Natural killer cell (primary cell): ENCODE data around the gene LIN52. TPM values are rescaled to one million over a fixed set of nuclear protein-coding genes. Genes with fewer than 3 reads are reported as not detected.

Source experiments
- ATAC-seq, 3 donors: fragments of 150-1000 bp in 2 of 3; fragments of 200-7000 bp in 1 of 3; cut with Tn5 transposase; 1 replicate in 1 of 3; 2 replicates in 2 of 3; pipeline ENCODE4 v1.10.0; 2021; ENCODE audit warnings: mild to moderate bottlenecking in 2 of 3, moderate library complexity in 2 of 3
- DNase-seq, 2 donors: peaks; one replicate each; pipeline versions ENCODE4 v3.0.0 to v3.0.0-alpha.2; 2013 to 2021; ENCODE audit warnings: mixed read lengths in 1 of 2
- H3K27ac ChIP-seq: one replicate; pipeline ENCODE4 v1.5.1; 2013; ENCODE audit warnings: mild to moderate bottlenecking, low read length
- H3K27me3 ChIP-seq: one replicate; pipeline ENCODE4 v1.6.1; 2013; ENCODE audit warnings: low read length; ENCODE audit not compliant: control insufficient read depth, insufficient read depth
- H3K36me3 ChIP-seq: one replicate; pipeline ENCODE4 v1.6.1; 2013; ENCODE audit warnings: low read length; ENCODE audit not compliant: control insufficient read depth, insufficient read depth
- H3K4me1 ChIP-seq: one replicate; pipeline ENCODE4 v1.6.1; 2013; ENCODE audit warnings: low read length; ENCODE audit not compliant: control insufficient read depth, insufficient read depth
- H3K4me3 ChIP-seq: one replicate; pipeline ENCODE4 v1.5.1; 2013; ENCODE audit warnings: low read length
- H3K9me3 ChIP-seq: one replicate; pipeline ENCODE4 v1.6.1; 2013; ENCODE audit warnings: low read length; ENCODE audit not compliant: control insufficient read depth, insufficient read depth
- H3K27ac Mint-ChIP-seq, 2 donors: one replicate each; pipeline ENCODE4 v1.8.0; 2022; ENCODE audit warnings: mild to moderate bottlenecking in 2 of 2, mixed read lengths in 2 of 2, moderate library complexity in 1 of 2
- H3K27me3 Mint-ChIP-seq, 2 donors: one replicate each; pipeline ENCODE4 v1.8.0; 2022; ENCODE audit warnings: low read depth in 2 of 2, mixed read lengths in 2 of 2
- H3K36me3 Mint-ChIP-seq: one replicate; pipeline ENCODE4 v1.8.0; 2022; ENCODE audit warnings: mixed read lengths
- H3K4me1 Mint-ChIP-seq, 2 donors: one replicate each; pipeline ENCODE4 v1.8.0; 2022; ENCODE audit warnings: mixed read lengths in 2 of 2
- H3K4me3 Mint-ChIP-seq: one replicate; pipeline ENCODE4 v1.8.0; 2022; ENCODE audit warnings: mild to moderate bottlenecking, moderate library complexity, mixed read lengths
- H3K9me3 Mint-ChIP-seq, 2 donors: one replicate each; pipeline ENCODE4 v1.8.0; 2022; ENCODE audit warnings: mixed read lengths in 2 of 2
- WGBS: methylation state at CpG from one replicate; pipeline ENCODE4 v1.1.7; 2013; ENCODE audit warnings: missing lambda C conversion rate; ENCODE audit not compliant: insufficient coverage; 5-methylcytosine and 5-hydroxymethylcytosine counted together
- intact Hi-C: fragments of 100-400 bp; cut with micrococcal nuclease; formaldehyde crosslinking; loops from one replicate; pipeline ENCODE4 v1.14.2; 2022
- total RNA-seq, 4 donors: library from RNA; stranded (reverse); fragments of 120-200 nt in 1 of 4; gene quantifications; one replicate each; pipeline versions ENCODE4 v1.2.3 to v1.2.4, GENCODE V29; 2013 to 2022
- TF ChIP-seq, protein P1 (sequence below): fragments of 200-600 bp; IDR thresholded peaks from one replicate; pipeline ENCODE4 v1.8.0; 2022; ENCODE audit warnings: antibody characterized with exemption

The LIN52 gene
- total RNA-seq, 3 donors from 2014 or later (not counting 1 experiment from before 2014, with no cell fraction given), result 10.6 to 15.0 (median 12.8) TPM

DNA sequence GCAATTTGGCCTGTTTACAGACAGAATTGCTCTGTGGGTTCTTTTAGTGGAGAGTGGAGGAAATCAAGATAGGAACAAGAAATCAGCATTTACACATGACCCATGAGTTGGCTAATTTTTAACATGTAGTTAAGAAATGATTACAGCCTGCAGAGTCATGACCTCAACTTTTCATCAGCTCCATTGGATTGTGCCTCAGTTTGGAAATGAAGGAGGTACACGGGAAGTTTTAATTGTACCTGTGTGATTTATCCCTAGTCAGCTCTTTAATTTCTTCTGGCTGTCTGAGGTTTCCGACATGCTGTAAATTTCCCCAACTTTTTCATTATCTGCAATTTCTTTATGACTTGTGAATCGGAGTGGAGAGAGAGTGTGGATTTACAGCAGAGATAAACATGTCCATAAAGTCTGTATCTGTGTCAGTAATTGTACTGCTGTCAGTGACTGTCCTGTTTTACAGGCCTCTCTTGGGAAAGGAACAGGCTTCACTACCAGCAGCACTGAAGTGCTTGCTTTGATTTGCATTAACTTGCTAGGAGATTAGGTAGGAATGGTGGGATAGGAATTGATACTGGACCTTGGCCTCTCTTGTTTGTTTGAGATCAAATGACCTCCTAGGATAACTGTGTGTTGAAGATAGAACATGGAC, 49.2 kb downstream of the LIN52 start:
- no peaks in the 10 kb centered on the region for H3K9me3 Mint-ChIP-seq

DNA sequence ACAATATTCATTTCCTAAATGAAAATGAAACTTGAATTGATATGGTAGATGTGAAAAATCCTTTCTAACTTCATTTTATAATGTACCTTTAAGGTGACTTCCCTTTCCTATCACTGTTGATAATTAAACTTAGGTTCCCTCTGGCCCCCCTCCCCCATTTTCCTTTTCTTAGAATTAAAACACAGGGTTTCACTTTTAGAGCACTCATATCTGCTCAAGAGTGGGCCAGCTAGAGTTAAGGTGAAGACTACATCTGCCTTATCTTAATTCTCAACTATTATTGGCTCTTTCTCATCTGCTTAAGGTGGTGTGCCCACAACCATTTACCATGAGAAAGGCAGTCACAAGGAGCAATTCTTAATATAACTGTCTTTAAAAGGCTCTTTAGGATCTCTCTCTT, 49.7 kb downstream of the LIN52 start:
- Histone ChIP-seq H3K36me3 (peaks cover 2% of the 10 kb centered on the region), H3K27ac (no peak overlapping the region), H3K27me3 (no peaks in the 10 kb centered on the region), H3K4me3 (no peak overlapping the region), H3K4me1 (no peaks in the 10 kb centered on the region), H3K9me3 (no peaks in the 10 kb centered on the region)
- no peaks in the 10 kb centered on the region for H3K36me3 Mint-ChIP-seq
- no peaks in the 10 kb centered on the region for H3K27me3 Mint-ChIP-seq
- ATAC-seq (no peak), DNase-seq (no peak)
- H3K4me1 Mint-ChIP-seq, result peaks cover 20 to 29% of the 10 kb centered on the region in 2 donors
- peak overlapping the region; percentile 20 to 37 for H3K27ac Mint-ChIP-seq
- intact Hi-C loops, result no loop called here
- TF ChIP-seq, protein P1, sequence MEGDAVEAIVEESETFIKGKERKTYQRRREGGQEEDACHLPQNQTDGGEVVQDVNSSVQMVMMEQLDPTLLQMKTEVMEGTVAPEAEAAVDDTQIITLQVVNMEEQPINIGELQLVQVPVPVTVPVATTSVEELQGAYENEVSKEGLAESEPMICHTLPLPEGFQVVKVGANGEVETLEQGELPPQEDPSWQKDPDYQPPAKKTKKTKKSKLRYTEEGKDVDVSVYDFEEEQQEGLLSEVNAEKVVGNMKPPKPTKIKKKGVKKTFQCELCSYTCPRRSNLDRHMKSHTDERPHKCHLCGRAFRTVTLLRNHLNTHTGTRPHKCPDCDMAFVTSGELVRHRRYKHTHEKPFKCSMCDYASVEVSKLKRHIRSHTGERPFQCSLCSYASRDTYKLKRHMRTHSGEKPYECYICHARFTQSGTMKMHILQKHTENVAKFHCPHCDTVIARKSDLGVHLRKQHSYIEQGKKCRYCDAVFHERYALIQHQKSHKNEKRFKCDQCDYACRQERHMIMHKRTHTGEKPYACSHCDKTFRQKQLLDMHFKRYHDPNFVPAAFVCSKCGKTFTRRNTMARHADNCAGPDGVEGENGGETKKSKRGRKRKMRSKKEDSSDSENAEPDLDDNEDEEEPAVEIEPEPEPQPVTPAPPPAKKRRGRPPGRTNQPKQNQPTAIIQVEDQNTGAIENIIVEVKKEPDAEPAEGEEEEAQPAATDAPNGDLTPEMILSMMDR, result no peak
- no peak overlapping the region for H3K4me3 Mint-ChIP-seq
- H3K9me3 Mint-ChIP-seq, result no peaks in the 10 kb centered on the region

More for the DNA sequence above, 49.2 kb downstream of the LIN52 start:
- Mint-ChIP-seq H3K27ac (peak overlapping the region; percentile 20 to 37), H3K27me3 (no peaks in the 10 kb centered on the region), H3K36me3 (no peaks in the 10 kb centered on the region), H3K4me1 (peaks cover 20 to 29% of the 10 kb centered on the region in 2 donors), H3K4me3 (no peak overlapping the region)
- TF ChIP-seq, protein P1, result no peak
- 76% methylated on average over 3 of the region's 3 CpGs for WGBS
- Histone ChIP-seq H3K27ac (no peak overlapping the region), H3K4me3 (no peak overlapping the region), H3K4me1 (no peaks in the 10 kb centered on the region), H3K36me3 (peaks cover 2% of the 10 kb centered on the region), H3K27me3 (no peaks in the 10 kb centered on the region), H3K9me3 (no peaks in the 10 kb centered on the region)
- intact Hi-C loops, result no loop called here
- no peak for DNase-seq
- no peak for ATAC-seq

DNA sequence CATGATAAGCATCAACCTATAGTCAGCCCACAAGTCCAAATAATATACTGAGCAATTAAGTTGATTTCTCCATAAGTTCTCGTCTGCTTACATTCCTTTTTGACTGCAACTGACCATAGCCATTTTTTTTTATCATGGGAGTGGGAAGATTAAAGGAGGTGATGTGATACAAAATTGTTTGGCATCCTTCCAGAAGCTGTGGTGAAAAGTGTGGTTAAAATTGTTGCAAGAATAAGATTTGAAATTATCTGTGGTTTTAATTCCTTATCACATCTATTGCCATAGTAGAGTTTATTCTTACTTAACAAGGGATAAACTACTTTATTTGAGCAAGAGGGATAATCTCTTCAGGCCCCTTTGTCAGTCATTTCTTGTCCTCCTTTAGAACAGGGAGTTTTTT, 50.7 kb downstream of the LIN52 start:
- intact Hi-C loops, result no loop called here
- 100% methylated on average over 1 of the region's 1 CpG for WGBS
- H3K27me3 ChIP-seq, result no peaks in the 10 kb centered on the region
- peak in 1 of 2 donors; percentile 10 for DNase-seq
- peaks cover 2% of the 10 kb centered on the region for H3K36me3 ChIP-seq
- Mint-ChIP-seq H3K27me3 (no peaks in the 10 kb centered on the region), H3K27ac (no peak overlapping the region), H3K4me1 (peaks cover 20 to 29% of the 10 kb centered on the region in 2 donors), H3K4me3 (no peak overlapping the region), H3K9me3 (no peaks in the 10 kb centered on the region), H3K36me3 (no peaks in the 10 kb centered on the region)
- no peak overlapping the region for H3K4me3 ChIP-seq
- H3K9me3 ChIP-seq, result no peaks in the 10 kb centered on the region
- no peak for ATAC-seq
- no peaks in the 10 kb centered on the region for H3K4me1 ChIP-seq
- TF ChIP-seq, protein P1, result no peak
- H3K27ac ChIP-seq, result no peak overlapping the region

DNA sequence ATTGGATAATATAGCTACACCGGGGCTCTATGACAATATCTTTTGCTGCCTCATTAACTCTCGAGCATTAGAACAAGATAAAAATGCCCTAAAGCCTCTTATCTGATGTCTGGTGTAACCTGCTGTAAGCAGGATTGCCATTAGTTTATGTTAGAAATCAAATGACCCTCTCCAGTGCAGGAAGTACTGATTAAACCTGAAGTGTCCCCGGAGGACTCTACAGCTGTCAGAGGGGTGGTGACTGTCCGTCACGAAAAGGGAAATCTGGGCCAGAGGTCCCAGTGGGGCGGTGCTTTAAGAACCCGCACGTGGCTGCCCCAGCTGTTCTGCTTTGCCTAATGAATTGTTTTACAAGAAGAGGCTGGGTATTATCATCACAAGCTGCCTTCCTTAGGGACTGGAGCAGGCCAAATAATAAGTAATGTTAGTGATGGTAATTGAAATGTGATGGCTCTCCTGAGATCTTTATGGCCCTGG, 55.7 kb downstream of the LIN52 start:
- H3K4me3 ChIP-seq, result no peak overlapping the region
- Mint-ChIP-seq H3K4me1 (peaks cover 25 to 26% of the 10 kb centered on the region in 2 donors), H3K27ac (no peak overlapping the region), H3K9me3 (no peaks in the 10 kb centered on the region), H3K4me3 (no peak overlapping the region), H3K36me3 (no peaks in the 10 kb centered on the region), H3K27me3 (no peaks in the 10 kb centered on the region)
- H3K4me1 ChIP-seq, result no peaks in the 10 kb centered on the region
- H3K27me3 ChIP-seq, result no peaks in the 10 kb centered on the region
- DNase-seq (no peak), ATAC-seq (no peak)
- H3K27ac ChIP-seq, result no peak overlapping the region
- peaks cover 2% of the 10 kb centered on the region for H3K36me3 ChIP-seq
- no peaks in the 10 kb centered on the region for H3K9me3 ChIP-seq
- TF ChIP-seq, protein P1, result no peak
- intact Hi-C loops, result no loop called here
- 78% methylated on average over 8 of the region's 8 CpGs for WGBS
